BE2C (cell line): ENCODE results near the gene UGT1A5.

Experiments
- DNase-seq: peaks from one replicate; pipeline ENCODE4 v3.0.0-alpha.2; 2020
- H3K27me3 ChIP-seq: fragments of 250-450 bp; sonication (Bioruptor Pico); 2 replicates; pipeline ENCODE4 v1.5.1; 2020; ENCODE audit warnings: mild to moderate bottlenecking
- H3K36me3 ChIP-seq: fragments of 250-450 bp; sonication (Bioruptor Pico); 2 replicates; pipeline ENCODE4 v1.5.1; 2020; ENCODE audit warnings: mild to moderate bottlenecking
- H3K4me1 ChIP-seq: fragments of 250-450 bp; sonication (Bioruptor Pico); 2 replicates; pipeline ENCODE4 v1.5.1; 2020
- H3K4me3 ChIP-seq: 2 replicates; pipeline ENCODE4 v1.5.1; 2011; ENCODE audit warnings: low read depth, low read length
- H3K9me3 ChIP-seq: fragments of 250-450 bp; sonication (Bioruptor Pico); 2 replicates; pipeline ENCODE4 v1.5.1; 2020
- CTCF ChIP-seq: IDR thresholded peaks from 2 replicates; pipeline ENCODE4 v1.5.1; 2012; ENCODE audit warnings: mild to moderate bottlenecking, low read depth, low read length

Gene UGT1A5

GRCh38 chr2:233690444-233690843, 22.3 kb upstream of the UGT1A5 start:
- Histone ChIP-seq H3K27me3 (no peaks in the 10 kb centered on the region), H3K4me1 (no peaks in the 10 kb centered on the region), H3K36me3 (no peaks in the 10 kb centered on the region), H3K9me3 (no peaks in the 10 kb centered on the region), H3K4me3 (no peak overlapping the region)
- TF ChIP-seq CTCF = no peak
- DNase-seq = no peak

- Histone ChIP-seq H3K27me3 (no peaks in the 10 kb centered on the region), H3K36me3 (no peaks in the 10 kb centered on the region), H3K4me3 (no peak overlapping the region), H3K9me3 (no peaks in the 10 kb centered on the region), H3K4me1 (no peaks in the 10 kb centered on the region)
- no peak for TF ChIP-seq CTCF
- DNase-seq = no peak
Observed at GRCh38 chr2:233691443-233692433, 21.0 kb upstream of the UGT1A5 start.

GRCh38 chr2:233692648-233693047, 20.1 kb upstream of the UGT1A5 start, which contains the start of gene UGT1A6:
UGT1A6 (plus strand) TSS chr2:233692890; CDS start chr2:233693005, 115 bp downstream.
- TF ChIP-seq CTCF = no peak
- no peaks in the 10 kb centered on the region for H3K27me3 ChIP-seq
- no peaks in the 10 kb centered on the region for H3K4me1 ChIP-seq
- no peaks in the 10 kb centered on the region for H3K9me3 ChIP-seq
- DNase-seq = no peak
- no peak within 1 kb of the TSS for H3K4me3 ChIP-seq
- H3K36me3 ChIP-seq = no peaks in the 10 kb centered on the region

- H3K36me3 ChIP-seq = no peaks in the 10 kb centered on the region
- no peaks in the 10 kb centered on the region for H3K9me3 ChIP-seq
- no peak for DNase-seq
- H3K27me3 ChIP-seq = no peaks in the 10 kb centered on the region
- no peak overlapping the region for H3K4me3 ChIP-seq
- H3K4me1 ChIP-seq = no peaks in the 10 kb centered on the region
- TF ChIP-seq CTCF = no peak
Observed at GRCh38 chr2:233693963-233694362, 18.7 kb upstream of the UGT1A5 start.

- TF ChIP-seq CTCF = no peak
- peaks cover 4% of the 10 kb centered on the region; the same call in 1 of the 2 replicates for H3K4me1 ChIP-seq
- no peaks in the 10 kb centered on the region for H3K27me3 ChIP-seq
Observed at GRCh38 chr2:233698740-233699139, 14.0 kb upstream of the UGT1A5 start.

More at GRCh38 chr2:233698740-233699139, 14.0 kb upstream of the UGT1A5 start:
- H3K36me3 ChIP-seq = no peaks in the 10 kb centered on the region
- H3K4me3 ChIP-seq = no peak overlapping the region
- no peak for DNase-seq
- no peaks in the 10 kb centered on the region for H3K9me3 ChIP-seq
